GM19455 (cell line): ENCODE results near the gene C7orf57.
A peak's percentile ranks its signal among the peaks of the same experiment; 100 is the strongest.

Experiments
- ATAC-seq: cut with Tn5 transposase; IDR thresholded peaks from one replicate; pipeline ENCODE4 v1.9.1; 2021; ENCODE audit not compliant: unreplicated experiment

The C7orf57 gene

DNA sequence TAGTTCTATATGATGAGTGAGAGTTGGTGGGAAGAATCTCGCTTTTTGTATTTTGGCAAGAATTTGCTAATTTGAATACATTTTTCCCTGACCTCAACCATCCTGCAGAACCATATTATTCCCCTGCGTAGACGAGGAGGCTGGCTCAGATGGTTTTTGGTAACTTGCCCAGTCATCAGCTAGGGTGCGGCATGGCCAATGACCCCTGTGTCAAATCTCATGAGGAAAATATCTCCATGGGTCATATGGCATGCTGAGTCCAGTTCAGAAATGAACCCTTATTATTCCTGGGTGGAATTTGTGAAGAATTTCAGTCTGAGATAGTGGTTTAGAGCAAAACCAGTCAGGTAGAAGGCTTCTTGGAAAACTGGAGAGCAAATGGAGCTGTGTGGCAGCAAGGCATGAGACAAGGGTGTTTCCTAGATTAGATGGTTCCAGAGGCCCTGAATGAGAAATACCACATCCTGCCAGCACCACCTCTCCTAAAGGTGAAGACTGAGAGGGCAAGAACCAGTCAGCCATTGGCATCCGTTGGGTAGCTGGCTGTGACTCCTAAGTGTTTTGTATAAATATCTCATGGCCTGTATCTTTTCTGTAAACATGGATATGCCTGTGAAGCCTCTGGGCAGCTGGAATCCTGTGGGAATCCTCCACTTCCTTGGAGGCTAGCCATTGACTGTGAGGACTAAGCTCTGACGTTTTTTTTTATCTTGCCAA is 47.9 kb downstream of the C7orf57 start:
- no peak for ATAC-seq

GRCh38 chr7:48084727-48085432 is 49.5 kb downstream of the C7orf57 start:
- ATAC-seq, result peak; percentile 61

- no peak for ATAC-seq
Observed at GRCh38 chr7:48085433-48085791, 50.1 kb downstream of the C7orf57 start.

GRCh38 chr7:48085942-48086341 is 50.6 kb downstream of the C7orf57 start:
- no peak for ATAC-seq

- ATAC-seq, result peak; percentile 26
Observed at GRCh38 chr7:48087349-48087748, 52.0 kb downstream of the C7orf57 start.

GRCh38 chr7:48088559-48089045 is 53.3 kb downstream of the C7orf57 start:
- peak; percentile 48 for ATAC-seq

- peak; percentile 55 for ATAC-seq
Observed at GRCh38 chr7:48089046-48090003, 54.0 kb downstream of the C7orf57 start, which contains the start of gene UPP1. Gene UPP1, plus strand, starts transcription at chr7:48089265. Its CDS starts 5,519 bp downstream, at chr7:48094784.

GRCh38 chr7:48090095-48090805 is 54.9 kb downstream of the C7orf57 start:
- no peak for ATAC-seq

DNA sequence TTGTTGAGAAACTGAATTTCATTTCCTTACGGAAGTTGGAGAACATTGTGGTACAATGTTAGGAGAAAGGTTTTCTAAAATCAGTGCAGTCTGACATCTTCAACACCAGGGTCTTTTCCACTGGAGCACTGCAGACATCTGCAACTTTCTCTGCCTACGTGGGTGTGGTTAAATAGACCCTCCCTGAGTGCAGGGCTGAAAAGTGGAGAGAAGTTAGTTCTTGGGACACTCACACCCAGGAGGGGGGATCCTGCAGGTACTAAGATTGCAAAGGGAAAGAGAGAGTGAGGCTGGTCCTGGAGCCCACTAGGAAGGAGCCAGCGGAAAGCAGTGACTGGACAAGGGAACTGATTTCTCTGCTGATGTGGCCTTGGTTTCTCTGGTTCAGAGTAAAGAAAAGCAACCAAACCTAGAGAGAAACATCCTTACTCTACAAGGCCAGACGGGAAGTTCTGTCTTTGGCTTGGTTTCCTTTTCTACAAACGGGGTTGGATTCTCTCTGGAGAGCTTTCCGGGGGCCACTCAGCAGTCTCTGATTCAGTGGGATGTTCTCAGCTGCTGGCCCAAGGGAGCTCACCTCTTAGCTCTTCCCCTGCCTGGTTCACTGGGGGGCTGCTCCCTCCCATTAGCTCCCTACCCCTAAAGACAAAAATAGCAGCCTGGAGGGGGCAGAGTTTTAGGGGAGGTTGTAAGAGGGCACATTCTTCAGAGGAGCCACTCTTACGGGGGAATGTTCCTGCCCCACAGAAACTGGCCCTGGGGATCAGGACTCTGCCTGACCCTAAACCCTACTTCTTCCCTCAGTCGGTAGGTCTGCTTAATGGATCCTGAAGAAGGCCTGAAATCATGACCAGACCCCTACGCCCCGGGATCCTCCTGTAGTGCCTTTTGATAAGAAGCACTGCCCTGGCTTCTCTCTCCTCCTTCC is 56.4 kb downstream of the C7orf57 start:
- no peak for ATAC-seq

DNA sequence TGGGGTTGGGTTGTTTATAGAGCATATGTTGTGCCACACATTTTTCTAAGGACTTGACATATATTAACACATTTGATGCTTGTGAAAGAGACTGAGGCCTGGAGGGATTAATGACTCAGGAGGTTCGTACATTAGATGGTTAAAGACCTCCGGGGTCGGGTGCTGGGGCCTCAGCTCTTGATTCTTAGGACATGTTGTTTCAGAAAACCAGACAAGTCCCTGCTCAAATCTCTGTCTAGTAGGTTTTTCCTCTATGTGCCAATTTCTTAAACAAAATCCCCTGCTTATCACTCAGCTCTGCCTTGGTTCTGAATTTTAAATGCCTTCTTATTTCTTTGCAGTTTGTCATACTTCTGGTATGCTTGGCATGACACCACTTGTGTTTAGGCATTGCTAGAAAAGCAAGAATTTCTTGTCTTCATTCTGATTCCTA is 59.5 kb downstream of the C7orf57 start:
- no peak for ATAC-seq

DNA sequence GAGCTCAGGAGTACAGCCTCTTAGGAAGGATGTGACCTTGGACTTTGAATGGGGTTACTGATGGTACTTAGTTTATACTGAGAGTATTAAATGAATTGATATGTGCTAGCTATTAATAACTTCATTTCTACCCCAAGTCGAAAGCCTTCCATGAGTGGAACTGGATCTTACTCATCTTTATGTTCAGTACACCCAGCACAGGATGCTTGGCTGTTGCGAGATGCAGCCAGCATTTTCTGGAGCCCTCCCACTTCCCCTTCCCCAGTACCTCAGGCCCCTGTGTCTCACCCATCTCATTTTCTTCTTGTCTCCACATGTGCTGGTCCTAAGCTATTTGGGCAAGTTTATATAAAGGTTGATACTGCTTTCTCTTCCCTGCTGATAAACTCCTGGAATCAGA is 60.9 kb downstream of the C7orf57 start:
- ATAC-seq, result no peak

DNA sequence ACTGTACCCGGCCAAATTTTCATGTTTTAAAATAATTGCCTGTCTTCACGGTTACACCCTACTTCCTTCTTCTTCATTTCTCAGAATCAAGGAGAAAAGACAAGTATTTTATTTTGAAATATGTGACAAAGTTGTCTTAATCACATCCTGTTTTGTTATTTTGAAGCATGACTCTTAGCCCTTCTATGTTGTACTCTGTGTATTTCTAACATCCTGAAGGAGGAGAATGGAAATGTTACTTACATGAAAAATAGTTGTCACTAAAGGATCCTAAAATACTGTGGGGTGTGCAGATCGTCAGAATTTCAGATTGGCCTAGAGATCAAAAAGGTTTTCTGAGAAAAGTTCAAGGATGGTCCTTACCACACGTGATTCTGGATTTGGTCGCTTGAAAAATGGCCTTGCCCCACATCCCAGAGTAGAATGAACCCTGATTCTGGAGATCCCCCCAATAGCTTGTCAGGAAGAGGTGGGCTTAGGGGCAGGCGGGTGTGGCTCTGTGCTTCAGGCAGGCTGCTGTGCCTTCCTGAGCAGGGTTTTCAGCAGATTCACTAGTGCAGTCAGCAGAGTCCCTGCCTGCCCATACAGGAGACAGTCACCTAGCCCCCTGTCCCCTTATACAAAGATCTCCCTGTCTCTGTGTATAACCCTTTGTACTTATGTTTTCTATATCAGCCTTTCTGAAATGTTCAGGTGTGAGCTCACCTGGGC is 62.3 kb downstream of the C7orf57 start:
- no peak for ATAC-seq

- ATAC-seq, result no peak
Observed at GRCh38 chr7:48098846-48099245, 63.5 kb downstream of the C7orf57 start.

- no peak for ATAC-seq
Observed at GRCh38 chr7:48099781-48100180, 64.4 kb downstream of the C7orf57 start.

DNA sequence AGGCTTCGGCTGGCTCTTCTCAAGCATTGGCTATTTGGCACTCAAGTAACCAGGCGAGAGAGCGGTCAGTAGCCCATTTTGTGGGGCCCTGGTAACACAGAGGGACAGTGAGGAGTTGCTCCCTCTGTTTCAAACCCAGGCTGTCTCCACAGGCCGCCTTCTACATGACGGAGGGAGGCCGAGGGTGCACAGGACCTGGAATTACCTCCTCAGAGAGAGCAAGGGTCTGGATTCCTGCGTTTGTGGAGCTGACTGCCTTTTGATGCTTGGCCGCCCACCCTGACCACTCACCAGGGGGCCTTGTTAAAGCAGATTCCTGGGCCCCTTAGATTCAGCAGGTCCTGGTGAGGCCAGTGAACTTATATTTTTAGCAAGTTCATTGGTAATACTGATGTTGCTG is 66.0 kb downstream of the C7orf57 start:
- no peak for ATAC-seq

DNA sequence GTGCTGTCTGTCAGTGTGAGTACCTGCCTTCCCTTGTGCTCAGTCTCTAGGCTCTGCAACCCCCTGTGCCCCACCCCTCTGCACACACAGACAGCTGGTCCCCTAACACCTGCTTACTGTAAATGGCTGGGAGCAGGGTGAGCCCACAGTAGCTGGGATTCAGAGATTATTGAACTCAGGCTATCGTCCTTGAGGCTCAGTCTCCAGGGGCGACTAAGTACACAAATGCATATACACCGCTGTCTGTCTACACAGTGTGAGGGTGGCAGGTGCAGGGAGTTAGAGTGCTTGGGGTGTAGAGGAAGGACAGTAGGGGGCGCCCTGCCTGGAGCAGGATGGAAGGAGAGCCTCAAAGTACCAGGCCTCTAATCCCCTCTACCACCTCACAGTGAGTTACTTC is 66.6 kb downstream of the C7orf57 start:
- ATAC-seq, result no peak

- no peak for ATAC-seq
Observed at GRCh38 chr7:48102530-48102929, 67.2 kb downstream of the C7orf57 start.

DNA sequence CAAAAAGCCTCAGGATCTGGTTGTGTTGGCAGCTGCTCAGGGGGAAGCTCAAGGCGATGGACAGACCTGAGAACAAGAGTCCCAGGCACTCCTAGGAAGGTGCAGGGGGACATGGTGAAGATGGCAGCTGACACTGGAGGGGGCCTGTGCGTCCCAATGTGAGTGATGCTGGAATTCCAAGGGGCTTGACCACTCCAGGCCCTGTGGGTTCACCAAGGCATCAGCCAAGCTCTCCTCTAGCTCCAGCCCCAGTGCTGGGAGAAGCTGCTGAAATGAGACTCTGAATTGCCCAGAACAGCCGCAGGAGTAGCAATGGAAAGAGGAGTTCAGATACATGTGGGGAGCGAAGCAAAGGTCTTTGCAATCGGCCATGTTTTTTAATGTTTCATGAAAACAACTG is 69.7 kb downstream of the C7orf57 start:
- ATAC-seq, result no peak
